HG03095 (cell line): Measurements from ENCODE around the gene PDGFD.

ENCODE experiments used
- ATAC-seq: cut with Tn5 transposase; IDR thresholded peaks from one replicate; pipeline ENCODE4 v1.9.1; 2021; ENCODE audit warnings: moderate library complexity; ENCODE audit not compliant: unreplicated experiment

PDGFD gene

GRCh38 chr11:104164028-104164520, at the start of gene PDGFD:
Gene PDGFD, minus strand, starts transcription at chr11:104164147.
- ATAC-seq, result peak; percentile 86

- ATAC-seq, result no peak
Measured at GRCh38 chr11:104206936-104207335, 43.0 kb upstream of the PDGFD start.

- no peak for ATAC-seq
Measured at GRCh38 chr11:104205838-104206237, 41.9 kb upstream of the PDGFD start.

- ATAC-seq, result no peak
Measured at GRCh38 chr11:104200688-104201087, 36.7 kb upstream of the PDGFD start.

GRCh38 chr11:104199053-104199452, 35.1 kb upstream of the PDGFD start:
- ATAC-seq, result no peak

GRCh38 chr11:104198576-104198975, 34.6 kb upstream of the PDGFD start:
- no peak for ATAC-seq

- ATAC-seq, result no peak
Measured at GRCh38 chr11:104191124-104191523, 27.2 kb upstream of the PDGFD start.

- no peak for ATAC-seq
Measured at GRCh38 chr11:104183593-104183992, 19.6 kb upstream of the PDGFD start.

GRCh38 chr11:104175769-104176168, 11.8 kb upstream of the PDGFD start:
- ATAC-seq, result no peak

- ATAC-seq, result no peak
Measured at GRCh38 chr11:104169091-104169490, 5.1 kb upstream of the PDGFD start.

- no peak for ATAC-seq
Measured at GRCh38 chr11:104165014-104165413, 1.1 kb upstream of the PDGFD start.

- peak; percentile 13 for ATAC-seq
Measured at GRCh38 chr11:104163100-104164027, 583 bp downstream of the PDGFD start.

GRCh38 chr11:104161751-104162450, 2.0 kb downstream of the PDGFD start:
- ATAC-seq, result no peak

GRCh38 chr11:104159356-104159755, 4.6 kb downstream of the PDGFD start:
- ATAC-seq, result no peak

GRCh38 chr11:104155375-104155774, 8.6 kb downstream of the PDGFD start:
- ATAC-seq, result no peak

GRCh38 chr11:104154296-104154695, 9.7 kb downstream of the PDGFD start:
- no peak for ATAC-seq

GRCh38 chr11:104152941-104153505, 10.9 kb downstream of the PDGFD start:
- ATAC-seq, result no peak

GRCh38 chr11:104151404-104152204, 12.3 kb downstream of the PDGFD start:
- ATAC-seq, result no peak

GRCh38 chr11:104148706-104149105, 15.2 kb downstream of the PDGFD start:
- ATAC-seq, result no peak

- no peak for ATAC-seq
Measured at GRCh38 chr11:104148074-104148473, 15.9 kb downstream of the PDGFD start.

GRCh38 chr11:104146943-104147342, 17.0 kb downstream of the PDGFD start:
- no peak for ATAC-seq
